Loucy (cell line): ENCODE data around the gene ZNF385D.

ENCODE experiments used
- H2AFZ ChIP-seq: fragments of 200-600 bp; sonication (generic); 2 replicates; pipeline ENCODE4 v1.6.0; 2016; ENCODE audit warnings: antibody characterized with exemption, mild to moderate bottlenecking, low read length, moderate library complexity
- H3F3A ChIP-seq: fragments of 200-600 bp; 2 replicates; pipeline ENCODE4 v1.6.0; 2016; ENCODE audit warnings: antibody characterized with exemption, low read depth, mild to moderate bottlenecking
- H3K27me3 ChIP-seq: fragments of 200-600 bp; sonication (generic); 2 replicates; pipeline ENCODE4 v1.6.1; 2014; ENCODE audit warnings: low read length, mild to moderate bottlenecking; ENCODE audit not compliant: insufficient read depth, poor library complexity, severe bottlenecking
- H3K36me3 ChIP-seq: fragments of 200-600 bp; sonication (generic); 2 replicates; pipeline ENCODE4 v1.6.1; 2016; ENCODE audit warnings: low read length; ENCODE audit not compliant: insufficient read depth
- H3K4me1 ChIP-seq: fragments of 200-600 bp; sonication (generic); 2 replicates; pipeline ENCODE4 v1.5.1; 2014; ENCODE audit warnings: low read length, mild to moderate bottlenecking; ENCODE audit not compliant: insufficient read depth, poor library complexity, severe bottlenecking
- H3K4me2 ChIP-seq: fragments of 200-600 bp; sonication (generic); 2 replicates; pipeline ENCODE4 v1.6.0; 2014; ENCODE audit warnings: antibody characterized with exemption, low read length, low read depth, mild to moderate bottlenecking; ENCODE audit not compliant: poor library complexity, severe bottlenecking
- H3K4me3 ChIP-seq: fragments of 200-600 bp; sonication (generic); 2 replicates; pipeline ENCODE4 v1.5.1; 2014; ENCODE audit warnings: low read length, mild to moderate bottlenecking, mixed read lengths; ENCODE audit not compliant: poor library complexity, severe bottlenecking
- H3K79me2 ChIP-seq: fragments of 200-600 bp; sonication (generic); 2 replicates; pipeline ENCODE4 v1.6.1; 2014; ENCODE audit warnings: low read length; ENCODE audit not compliant: insufficient read depth
- H3K9ac ChIP-seq: fragments of 200-600 bp; sonication (generic); 2 replicates; pipeline ENCODE4 v1.6.0; 2014; ENCODE audit warnings: mild to moderate bottlenecking, low read depth, low read length, moderate library complexity; ENCODE audit not compliant: poor library complexity, severe bottlenecking
- H3K9me2 ChIP-seq: fragments of 200-600 bp; sonication (generic); replicated peaks from 2 replicates; pipeline ENCODE4 v1.6.1; 2016; ENCODE audit warnings: low read depth, low read length, mixed read lengths
- H3K9me3 ChIP-seq: fragments of 200-600 bp; sonication (generic); 2 replicates; pipeline ENCODE4 v1.6.1; 2014; ENCODE audit warnings: mild to moderate bottlenecking, antibody characterized with exemption, low read length, low read depth; ENCODE audit not compliant: insufficient read depth
- H4K20me1 ChIP-seq: fragments of 200-600 bp; sonication (generic); 2 replicates; pipeline ENCODE4 v1.6.0; 2014; ENCODE audit warnings: antibody characterized with exemption, low read length, mild to moderate bottlenecking; ENCODE audit not compliant: insufficient read depth, poor library complexity, severe bottlenecking
- CTCF ChIP-seq: fragments of 200-600 bp; sonication (generic); conservative IDR thresholded peaks from 2 replicates; pipeline ENCODE4 v1.5.1; 2014; ENCODE audit warnings: mild to moderate bottlenecking, antibody characterized with exemption, low read length
- EZH2phosphoT487 ChIP-seq: fragments of 200-600 bp; IDR thresholded peaks from 2 replicates; pipeline ENCODE4 v1.6.1; 2018; ENCODE audit warnings: antibody characterized with exemption, mild to moderate bottlenecking, moderate library complexity, borderline replicate concordance

ZNF385D gene, protein sequence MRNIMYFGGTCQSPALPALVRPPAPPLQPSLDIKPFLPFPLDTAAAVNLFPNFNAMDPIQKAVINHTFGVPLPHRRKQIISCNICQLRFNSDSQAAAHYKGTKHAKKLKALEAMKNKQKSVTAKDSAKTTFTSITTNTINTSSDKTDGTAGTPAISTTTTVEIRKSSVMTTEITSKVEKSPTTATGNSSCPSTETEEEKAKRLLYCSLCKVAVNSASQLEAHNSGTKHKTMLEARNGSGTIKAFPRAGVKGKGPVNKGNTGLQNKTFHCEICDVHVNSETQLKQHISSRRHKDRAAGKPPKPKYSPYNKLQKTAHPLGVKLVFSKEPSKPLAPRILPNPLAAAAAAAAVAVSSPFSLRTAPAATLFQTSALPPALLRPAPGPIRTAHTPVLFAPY

GRCh38 chr3:21750831-21751391 lies at the start of gene ZNF385D:
Gene ZNF385D, minus strand, starts transcription at chr3:21751210. Its CDS starts 294 bp downstream, at chr3:21750916.
- Histone ChIP-seq H3K9ac (no peak within 1 kb of the TSS), H3K9me3 (no peaks in the 10 kb centered on the region), H4K20me1 (no peaks in the 10 kb centered on the region), H3K4me2 (no peak within 1 kb of the TSS), H3K36me3 (no peaks in the 10 kb centered on the region), H3F3A (no peaks in the 10 kb centered on the region), H3K4me1 (no peaks in the 10 kb centered on the region), H3K4me3 (no peak within 1 kb of the TSS), H2AFZ (no peak within 1 kb of the TSS), H3K27me3 (no peaks in the 10 kb centered on the region), H3K9me2 (no peaks in the 10 kb centered on the region), H3K79me2 (no peaks in the 10 kb centered on the region)
- TF ChIP-seq CTCF (no peak), EZH2phosphoT487 (no peak)

- H3K4me3 ChIP-seq = no peak overlapping the region
- H3K9me3 ChIP-seq = 0 out of 2 replicates have a peak, but pooled peaks cover 4% of the 10 kb centered on the region
- no peak overlapping the region for H3K9ac ChIP-seq
- H3K79me2 ChIP-seq = no peaks in the 10 kb centered on the region
- no peaks in the 10 kb centered on the region for H4K20me1 ChIP-seq
- H2AFZ ChIP-seq = no peak overlapping the region
- no peaks in the 10 kb centered on the region for H3K4me1 ChIP-seq
- TF ChIP-seq CTCF (no peak), EZH2phosphoT487 (no peak)
- no peaks in the 10 kb centered on the region for H3K27me3 ChIP-seq
- no peaks in the 10 kb centered on the region for H3K9me2 ChIP-seq
- no peaks in the 10 kb centered on the region for H3K36me3 ChIP-seq
- H3F3A ChIP-seq = no peaks in the 10 kb centered on the region
- H3K4me2 ChIP-seq = no peak overlapping the region
Measured at GRCh38 chr3:21798356-21799088, 47.5 kb upstream of the ZNF385D start.

DNA sequence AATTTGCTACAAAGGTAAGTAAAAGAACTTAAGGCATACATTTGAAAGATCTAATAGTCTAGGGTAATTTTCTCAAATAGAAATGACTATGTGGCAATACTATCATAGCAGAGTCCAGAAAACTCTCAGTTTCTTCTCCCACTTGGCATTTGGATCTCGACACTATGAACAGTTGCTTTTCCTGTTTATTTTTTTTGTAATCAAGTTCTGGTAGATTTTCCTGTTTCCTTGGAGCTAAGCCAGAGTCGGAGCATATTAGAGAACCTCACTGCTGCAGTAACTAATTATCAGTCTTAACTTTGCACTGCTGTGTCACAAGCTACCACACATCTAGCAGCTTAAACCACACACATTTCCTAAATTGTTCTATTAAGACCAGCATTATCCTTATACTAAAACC lies 44.9 kb upstream of the ZNF385D start:
- no peak overlapping the region for H3K9ac ChIP-seq
- H3K79me2 ChIP-seq = no peaks in the 10 kb centered on the region
- H3K4me1 ChIP-seq = no peaks in the 10 kb centered on the region
- no peak overlapping the region for H3K4me3 ChIP-seq
- no peaks in the 10 kb centered on the region for H3K27me3 ChIP-seq
- H3K9me2 ChIP-seq = no peaks in the 10 kb centered on the region
- TF ChIP-seq CTCF (no peak), EZH2phosphoT487 (no peak)
- no peak overlapping the region for H2AFZ ChIP-seq
- H4K20me1 ChIP-seq = no peaks in the 10 kb centered on the region
- H3K36me3 ChIP-seq = no peaks in the 10 kb centered on the region
- H3F3A ChIP-seq = no peaks in the 10 kb centered on the region
- H3K4me2 ChIP-seq = no peak overlapping the region
- H3K9me3 ChIP-seq = 0 out of 2 replicates have a peak, but pooled peaks cover 4% of the 10 kb centered on the region
